HG03460 (cell line): Measurements from ENCODE around the gene SKA1.
"Not testable (repeated sequence)": the region's sequence is repeated elsewhere in the genome, so short reads cannot be mapped to it uniquely, and the experiment has no call there.

ENCODE experiments used
- ATAC-seq: cut with Tn5 transposase; IDR thresholded peaks from one replicate; pipeline ENCODE4 v1.9.1; 2021; ENCODE audit not compliant: unreplicated experiment

The SKA1 gene

GRCh38 chr18:50428531-50429206 lies 53.8 kb downstream of the SKA1 start:
- ATAC-seq: no peak

- ATAC-seq: no peak
Observed at GRCh38 chr18:50429207-50429948, 54.5 kb downstream of the SKA1 start.

- ATAC-seq: no peak
Observed at GRCh38 chr18:50432915-50433314, 58.1 kb downstream of the SKA1 start.

GRCh38 chr18:50436742-50437141 lies 61.9 kb downstream of the SKA1 start:
- not testable (repeated sequence) for ATAC-seq

GRCh38 chr18:50439460-50440015 lies 64.7 kb downstream of the SKA1 start:
- no peak for ATAC-seq

GRCh38 chr18:50441016-50441415 lies 66.2 kb downstream of the SKA1 start:
- no peak for ATAC-seq

GRCh38 chr18:50441501-50441900 lies 66.7 kb downstream of the SKA1 start:
- ATAC-seq: no peak
